ENCODE measurements around the gene SPPL2C.

Gene SPPL2C

DNA sequence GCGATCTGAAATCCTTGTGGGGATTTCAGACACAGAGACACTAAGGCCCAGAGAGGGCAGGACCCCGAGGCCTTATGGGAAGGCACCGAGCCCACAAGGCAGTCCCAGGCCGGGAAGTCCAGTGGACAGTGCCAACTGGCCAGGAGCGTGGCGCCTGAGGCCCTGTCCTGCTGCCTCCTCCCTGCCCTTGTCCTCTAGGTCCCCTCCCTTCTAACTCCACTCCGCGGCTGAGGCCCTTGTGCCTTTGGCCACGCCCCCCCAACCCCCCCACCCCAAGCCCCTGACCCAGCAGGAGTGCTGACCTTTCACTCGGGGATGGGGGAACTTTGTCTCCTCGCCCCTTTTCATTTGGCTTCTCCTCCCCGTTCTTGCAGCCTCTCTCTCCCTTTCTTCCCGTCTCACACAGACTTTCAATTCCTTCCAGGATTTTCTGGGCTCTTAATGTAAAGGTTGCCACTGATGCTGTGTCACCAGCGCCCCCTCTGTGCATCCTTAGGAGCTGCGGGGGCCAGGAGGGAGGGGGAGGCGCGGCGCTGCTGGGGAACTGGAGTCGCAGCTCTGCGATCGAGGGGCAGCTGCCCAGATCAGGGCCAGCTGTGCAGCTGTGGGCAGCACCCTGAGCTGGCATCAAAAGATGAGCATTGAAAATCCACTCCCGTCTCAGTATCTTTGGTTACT is 31.5 kb upstream of the SPPL2C start:
- TF ChIP-seq, protein P1, sequence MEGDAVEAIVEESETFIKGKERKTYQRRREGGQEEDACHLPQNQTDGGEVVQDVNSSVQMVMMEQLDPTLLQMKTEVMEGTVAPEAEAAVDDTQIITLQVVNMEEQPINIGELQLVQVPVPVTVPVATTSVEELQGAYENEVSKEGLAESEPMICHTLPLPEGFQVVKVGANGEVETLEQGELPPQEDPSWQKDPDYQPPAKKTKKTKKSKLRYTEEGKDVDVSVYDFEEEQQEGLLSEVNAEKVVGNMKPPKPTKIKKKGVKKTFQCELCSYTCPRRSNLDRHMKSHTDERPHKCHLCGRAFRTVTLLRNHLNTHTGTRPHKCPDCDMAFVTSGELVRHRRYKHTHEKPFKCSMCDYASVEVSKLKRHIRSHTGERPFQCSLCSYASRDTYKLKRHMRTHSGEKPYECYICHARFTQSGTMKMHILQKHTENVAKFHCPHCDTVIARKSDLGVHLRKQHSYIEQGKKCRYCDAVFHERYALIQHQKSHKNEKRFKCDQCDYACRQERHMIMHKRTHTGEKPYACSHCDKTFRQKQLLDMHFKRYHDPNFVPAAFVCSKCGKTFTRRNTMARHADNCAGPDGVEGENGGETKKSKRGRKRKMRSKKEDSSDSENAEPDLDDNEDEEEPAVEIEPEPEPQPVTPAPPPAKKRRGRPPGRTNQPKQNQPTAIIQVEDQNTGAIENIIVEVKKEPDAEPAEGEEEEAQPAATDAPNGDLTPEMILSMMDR (IDR thresholded peaks at IDR 0.05; ENCODE audit: low read depth, low read length, missing control alignments): peak; percentile 14
- in situ Hi-C loops (cut with HindIII; ENCODE audit: low sequenced_read_pairs): no loop called here
- DNase-seq (ENCODE audit: low read depth): no peak
- no peak overlapping the region for H3K4me3 ChIP-seq (ENCODE audit: low read depth, low read length)

DNA sequence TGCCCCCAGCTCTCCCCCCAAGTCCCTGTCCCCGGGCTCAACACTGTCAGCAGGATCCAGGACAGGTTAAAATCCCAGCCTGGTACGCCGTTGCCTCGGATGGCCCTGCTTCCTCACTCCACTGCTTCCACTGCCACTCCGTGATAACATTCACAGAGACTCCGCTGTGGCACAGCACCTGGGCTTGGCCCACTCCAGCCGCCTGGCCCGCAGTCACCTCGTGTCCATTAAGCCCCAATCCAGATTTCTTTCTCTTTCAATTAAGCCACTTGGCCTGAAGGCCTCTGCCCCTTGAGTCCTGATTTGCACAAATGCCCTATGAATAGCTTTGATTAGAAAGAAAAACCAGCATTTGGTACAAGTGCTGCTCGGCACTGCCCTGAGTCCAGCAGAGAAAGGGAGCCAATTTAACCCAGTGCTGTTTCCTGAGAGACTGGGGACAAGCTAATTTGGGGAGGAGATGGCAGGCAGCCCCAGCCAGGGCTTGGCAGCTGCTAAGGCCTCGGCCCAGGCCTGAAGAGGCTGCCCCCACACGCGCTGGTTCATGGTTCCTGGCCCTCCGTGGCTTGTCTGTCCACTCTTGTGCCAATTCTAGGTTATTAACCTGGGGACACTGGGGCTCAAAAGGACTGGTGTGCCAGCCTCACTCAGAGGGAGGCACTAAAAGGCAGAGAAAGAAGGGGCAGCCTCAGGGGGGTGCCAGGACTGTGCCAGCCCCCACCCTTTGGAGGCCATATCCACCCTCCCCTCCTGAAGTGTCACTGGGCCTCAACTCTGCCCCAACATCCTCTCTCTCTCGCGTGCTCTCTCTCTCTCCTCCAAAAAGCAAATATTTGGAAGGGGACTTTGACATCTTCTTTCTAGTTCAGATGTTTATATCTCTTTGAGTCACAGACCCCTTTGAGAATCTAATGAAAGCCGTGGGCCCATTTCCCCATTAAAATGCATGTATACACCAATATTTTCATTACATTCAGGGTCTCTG is 29.8 kb upstream of the SPPL2C start:
- in situ Hi-C loops (cut with HindIII; ENCODE audit: low sequenced_read_pairs): no loop called here
- H3K4me3 ChIP-seq (ENCODE audit: low read depth, low read length): no peak overlapping the region
- no peak for DNase-seq (ENCODE audit: low read depth)
- TF ChIP-seq, protein P1 (IDR thresholded peaks at IDR 0.05; ENCODE audit: low read depth, low read length, missing control alignments): no peak

DNA sequence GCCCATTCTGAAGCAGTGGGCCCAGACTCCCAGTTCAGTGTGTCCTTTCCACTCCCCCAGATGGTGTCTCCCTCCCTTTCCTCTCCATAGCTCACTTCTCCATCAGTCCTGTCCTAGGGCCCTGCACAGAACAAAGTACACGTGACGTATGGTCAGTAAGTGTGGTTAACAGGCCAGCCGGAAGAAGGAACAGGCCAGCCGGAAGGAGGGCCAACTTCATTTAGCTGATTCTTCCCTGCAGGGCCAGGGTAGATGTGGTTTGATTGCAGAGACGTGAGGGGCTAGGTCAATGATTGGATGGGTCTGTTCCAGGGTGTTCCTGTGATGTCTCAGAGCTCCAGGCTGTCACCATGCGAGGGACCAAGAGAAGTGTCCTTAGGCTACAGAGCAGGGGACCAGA is 28.9 kb upstream of the SPPL2C start:
- DNase-seq (ENCODE audit: low read depth): no peak
- TF ChIP-seq, protein P1 (IDR thresholded peaks at IDR 0.05; ENCODE audit: low read depth, low read length, missing control alignments): no peak
- H3K4me3 ChIP-seq (ENCODE audit: low read depth, low read length): no peak overlapping the region
- in situ Hi-C loops (cut with HindIII; ENCODE audit: low sequenced_read_pairs): no loop called here

DNA sequence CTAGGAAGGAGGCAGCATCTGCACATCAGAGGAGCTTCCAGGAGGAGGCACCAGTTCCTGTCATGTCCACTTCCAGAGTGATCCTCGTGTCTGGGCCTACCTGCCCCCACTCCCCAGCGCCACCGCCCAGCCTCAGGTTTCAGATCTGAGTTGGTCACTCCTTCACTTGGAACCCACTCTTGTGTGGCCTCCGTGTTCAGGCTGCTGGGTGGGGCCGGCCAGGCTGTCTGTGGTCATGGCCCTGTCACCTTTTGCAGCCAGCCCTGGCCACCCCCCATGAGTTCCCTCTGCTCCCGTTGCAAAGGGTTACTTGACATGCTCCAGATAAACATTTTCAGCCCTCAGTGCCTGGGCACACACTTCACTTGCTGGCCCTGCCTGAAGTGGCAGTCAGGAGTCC is 26.6 kb upstream of the SPPL2C start:
- in situ Hi-C loops (cut with HindIII; ENCODE audit: low sequenced_read_pairs): no loop called here
- no peak for DNase-seq (ENCODE audit: low read depth)
- TF ChIP-seq, protein P1 (IDR thresholded peaks at IDR 0.05; ENCODE audit: low read depth, low read length, missing control alignments): no peak
- no peak overlapping the region for H3K4me3 ChIP-seq (ENCODE audit: low read depth, low read length)

DNA sequence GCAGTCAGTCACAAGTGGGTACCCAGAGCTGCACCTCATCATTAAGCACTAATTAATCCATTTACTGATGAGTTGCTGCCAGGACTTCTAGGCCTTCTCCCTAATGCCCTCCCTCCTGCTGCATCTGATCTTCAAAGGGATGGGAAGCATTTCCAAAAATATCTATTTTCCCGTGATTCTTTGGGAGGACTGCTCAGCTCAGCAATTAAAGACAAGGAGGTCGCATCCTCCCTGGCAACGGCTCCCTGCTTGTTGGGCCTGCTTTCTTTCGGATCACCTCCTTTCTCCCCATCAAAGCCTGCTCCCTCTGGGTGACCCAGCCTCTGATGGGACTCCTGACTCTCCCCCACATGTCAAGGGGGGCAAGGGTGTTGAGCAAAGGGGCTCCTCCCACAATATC is 26.0 kb upstream of the SPPL2C start:
- DNase-seq (ENCODE audit: low read depth): no peak
- no peak overlapping the region for H3K4me3 ChIP-seq (ENCODE audit: low read depth, low read length)
- in situ Hi-C loops (cut with HindIII; ENCODE audit: low sequenced_read_pairs): no loop called here
- TF ChIP-seq, protein P1 (IDR thresholded peaks at IDR 0.05; ENCODE audit: low read depth, low read length, missing control alignments): no peak

DNA sequence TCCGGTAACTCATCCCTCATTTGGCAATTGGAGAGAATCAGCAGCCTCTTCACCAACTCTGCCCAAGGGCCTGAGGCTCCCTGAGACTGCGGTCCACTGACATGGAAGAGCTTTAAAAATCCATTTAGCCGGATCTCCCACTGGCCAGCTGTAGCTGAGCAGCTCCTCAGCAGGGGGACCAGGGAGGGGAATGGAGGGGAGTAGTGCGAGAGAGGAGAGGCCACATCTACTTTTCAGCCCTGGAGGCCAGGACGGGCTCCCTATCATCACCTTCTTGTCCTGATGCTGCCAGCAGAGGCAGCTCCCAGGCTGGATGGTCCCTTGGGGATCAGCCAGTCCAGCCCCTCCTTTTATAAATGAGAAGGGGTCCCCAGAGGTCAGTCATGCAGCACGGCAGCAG is 25.0 kb upstream of the SPPL2C start:
- H3K4me3 ChIP-seq (ENCODE audit: low read depth, low read length): no peak overlapping the region
- TF ChIP-seq, protein P1 (IDR thresholded peaks at IDR 0.05; ENCODE audit: low read depth, low read length, missing control alignments): no peak
- no peak for DNase-seq (ENCODE audit: low read depth)
- in situ Hi-C loops (cut with HindIII; ENCODE audit: low sequenced_read_pairs): no loop called here

All from astrocyte of the cerebellum (primary cell).